GM21576 (cell line): Measurements from ENCODE around the gene E2F1.
A peak's percentile ranks its signal among the peaks of the same experiment; 100 is the strongest.

Source experiments
- ATAC-seq: cut with Tn5 transposase; IDR thresholded peaks from one replicate; pipeline ENCODE4 v1.9.1; 2021; ENCODE audit warnings: mild to moderate bottlenecking, moderate library complexity; ENCODE audit not compliant: unreplicated experiment

The E2F1 gene

DNA sequence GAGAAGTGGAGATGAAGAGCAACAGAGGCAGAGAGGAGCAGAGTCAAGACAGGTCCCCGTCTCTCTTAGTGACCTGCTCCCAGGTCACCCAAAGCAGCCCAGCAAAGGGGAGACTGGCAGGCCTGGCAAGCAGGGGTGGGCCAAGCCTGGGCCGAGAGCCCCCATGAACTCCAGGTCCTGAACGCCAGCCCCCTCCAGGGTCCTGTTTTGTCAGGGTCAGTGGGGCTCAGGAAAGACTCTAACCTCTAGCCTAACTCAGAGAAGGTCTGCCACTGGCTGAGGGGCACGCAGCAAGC lies 13.1 kb downstream of the E2F1 start:
- no peak for ATAC-seq

DNA sequence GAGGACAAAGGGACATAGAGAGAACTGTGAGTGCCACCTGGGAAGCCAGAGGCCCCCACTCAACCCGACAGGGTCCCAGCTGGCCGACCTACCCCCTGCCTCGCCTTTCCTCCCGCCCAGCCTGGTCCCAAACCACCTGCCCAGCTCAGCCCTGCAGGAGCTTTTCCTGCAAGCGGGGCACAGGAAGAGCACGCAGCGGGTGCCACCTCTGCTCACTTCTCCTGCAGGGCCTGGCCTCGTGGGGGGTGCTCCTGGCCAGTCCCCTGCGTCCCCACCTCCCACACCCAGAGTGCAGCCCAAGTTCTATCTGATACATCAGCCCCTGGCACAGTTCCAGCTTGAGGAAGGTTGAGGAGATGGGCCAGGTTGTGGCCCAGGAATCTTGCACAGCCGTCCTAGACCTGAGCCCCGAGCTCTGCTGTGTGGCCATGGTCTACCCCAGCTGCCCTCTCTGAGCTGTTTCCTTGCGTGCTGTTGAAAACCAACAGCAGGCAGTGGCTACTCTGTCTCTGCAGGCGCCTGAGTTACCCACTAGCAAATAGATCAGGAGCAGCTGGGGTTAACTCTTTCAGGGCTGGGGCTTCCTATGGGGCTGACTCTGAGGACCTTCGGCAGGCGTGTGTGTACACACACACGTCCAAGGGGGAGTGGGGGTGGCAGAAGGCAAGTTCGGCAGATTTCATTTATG lies 13.6 kb downstream of the E2F1 start:
- ATAC-seq, result no peak

DNA sequence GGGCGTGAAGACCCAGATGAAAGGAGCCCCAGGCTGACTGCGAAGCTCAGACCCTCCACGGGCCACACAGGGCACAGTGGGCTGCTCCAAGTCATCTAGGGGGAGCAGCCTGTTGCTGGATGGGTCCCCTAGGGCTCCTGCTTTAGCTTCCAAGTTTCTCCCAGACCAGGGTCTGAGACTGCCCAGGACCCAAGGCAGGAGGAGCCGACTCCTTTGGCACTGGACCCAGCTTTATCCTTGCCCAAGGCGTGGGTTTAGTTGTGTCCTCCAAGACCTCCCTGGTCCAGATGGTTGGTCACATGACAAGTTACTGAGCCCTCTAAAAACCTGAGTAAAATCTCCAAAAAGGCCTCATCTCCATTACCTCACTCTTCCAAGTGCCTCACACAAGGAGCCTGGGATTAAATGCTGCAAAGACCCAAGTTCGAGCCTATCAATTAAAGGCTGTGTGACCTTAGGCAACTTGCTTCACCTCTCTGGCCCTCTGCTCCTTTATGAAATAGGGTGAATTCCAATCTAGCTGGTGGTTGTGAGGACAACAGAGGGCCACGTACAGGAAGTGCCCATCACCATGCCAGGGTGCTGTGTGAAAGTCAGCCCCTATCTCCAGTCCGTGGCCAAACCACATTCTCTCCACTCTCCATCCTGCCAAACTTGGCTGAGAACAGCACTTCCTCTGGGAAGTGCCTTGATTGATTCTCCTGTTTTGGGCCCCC lies 14.5 kb downstream of the E2F1 start:
- no peak for ATAC-seq

DNA sequence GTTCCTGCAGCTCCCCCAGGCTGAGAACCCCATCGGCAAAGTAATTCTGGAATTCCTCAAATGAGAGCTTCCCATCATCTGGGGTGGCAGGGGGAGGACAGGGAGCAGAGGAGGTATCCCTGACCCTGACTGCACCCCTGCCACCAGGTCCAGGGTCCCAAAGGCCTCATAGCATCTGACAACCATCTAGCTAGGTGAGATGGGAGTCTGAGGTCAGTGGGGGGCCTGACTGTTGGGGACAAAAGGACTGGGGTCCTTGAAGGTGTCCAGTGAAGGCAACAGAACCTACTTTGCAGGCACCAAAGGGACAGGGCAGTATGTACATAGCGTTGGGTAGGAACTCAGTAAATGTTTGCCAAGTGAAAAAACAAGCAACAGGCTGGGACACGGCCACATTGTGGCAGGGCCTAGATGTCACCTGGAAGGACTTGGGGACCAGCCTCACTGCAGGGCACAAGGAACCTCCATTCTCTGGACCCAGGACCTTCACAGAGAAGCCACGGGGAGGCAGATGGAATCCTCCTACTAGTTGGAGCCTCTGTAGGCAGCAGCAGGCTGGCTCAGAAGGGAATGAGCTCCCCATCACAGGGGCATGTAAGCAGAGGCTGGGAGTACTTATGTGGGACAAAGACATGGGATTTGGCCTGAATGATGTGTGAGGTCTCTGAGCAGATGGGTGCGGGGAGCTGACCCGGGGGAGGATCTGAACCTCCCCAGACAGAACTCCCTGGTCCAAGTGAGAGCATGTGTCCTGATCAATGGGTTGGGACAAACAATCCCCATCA lies 15.3 kb downstream of the E2F1 start:
- no peak for ATAC-seq

DNA sequence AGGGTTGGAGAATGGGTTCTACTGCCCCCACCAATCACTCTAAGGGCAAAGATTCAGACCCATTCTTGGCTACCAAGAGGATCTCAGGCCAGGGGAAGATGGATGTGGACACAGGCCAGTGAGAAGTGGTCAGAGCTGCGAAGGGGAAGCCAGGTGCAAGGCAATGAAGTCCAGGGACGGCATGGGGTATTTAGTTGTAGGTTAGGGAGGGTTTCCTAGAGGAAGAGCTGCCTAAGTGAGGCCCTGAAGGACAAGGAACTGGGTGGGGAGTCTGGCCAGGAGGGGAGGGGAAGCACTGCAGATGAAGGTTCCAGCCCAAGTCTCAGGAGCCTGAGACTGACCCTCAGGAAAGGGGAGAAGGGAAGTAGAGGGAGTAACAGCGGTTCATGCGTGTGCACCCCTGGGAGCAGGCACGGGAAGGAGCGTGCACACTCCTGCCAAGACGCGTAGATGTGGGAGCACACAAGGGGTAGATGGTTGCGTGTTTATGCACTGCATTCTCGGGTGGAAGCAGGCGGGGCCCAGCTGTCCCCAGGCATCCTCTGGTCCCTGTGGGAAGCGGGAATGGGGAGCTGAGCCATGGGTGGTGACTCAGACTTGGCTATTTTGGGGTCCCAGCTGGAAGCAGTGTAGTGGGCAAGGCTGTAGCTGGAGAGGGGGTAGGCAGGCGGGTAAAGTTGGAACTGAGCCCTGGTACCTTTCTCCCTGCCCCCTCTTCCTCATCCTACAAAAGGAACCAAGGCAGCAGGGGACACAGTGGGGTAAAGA lies 16.1 kb downstream of the E2F1 start:
- no peak for ATAC-seq

DNA sequence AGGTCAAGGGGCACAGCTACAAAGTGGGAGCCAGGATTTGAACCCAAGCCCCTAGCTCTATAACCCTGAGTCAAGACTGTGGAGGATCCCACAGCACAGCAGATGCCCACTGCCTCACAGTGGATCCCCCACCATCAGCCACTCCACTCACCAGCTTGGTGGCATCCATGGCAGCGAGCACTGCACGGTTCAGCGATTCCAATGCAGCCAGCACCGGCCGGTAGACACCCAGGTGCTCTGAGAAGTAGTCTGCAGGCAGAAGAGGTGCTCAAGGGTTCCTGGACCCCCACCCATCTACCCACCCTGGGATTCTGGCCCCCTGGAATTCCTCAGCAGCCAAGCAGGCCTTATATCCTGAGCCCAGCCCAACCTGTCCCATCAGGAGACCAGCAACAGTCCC lies 17.0 kb downstream of the E2F1 start:
- ATAC-seq, result no peak

DNA sequence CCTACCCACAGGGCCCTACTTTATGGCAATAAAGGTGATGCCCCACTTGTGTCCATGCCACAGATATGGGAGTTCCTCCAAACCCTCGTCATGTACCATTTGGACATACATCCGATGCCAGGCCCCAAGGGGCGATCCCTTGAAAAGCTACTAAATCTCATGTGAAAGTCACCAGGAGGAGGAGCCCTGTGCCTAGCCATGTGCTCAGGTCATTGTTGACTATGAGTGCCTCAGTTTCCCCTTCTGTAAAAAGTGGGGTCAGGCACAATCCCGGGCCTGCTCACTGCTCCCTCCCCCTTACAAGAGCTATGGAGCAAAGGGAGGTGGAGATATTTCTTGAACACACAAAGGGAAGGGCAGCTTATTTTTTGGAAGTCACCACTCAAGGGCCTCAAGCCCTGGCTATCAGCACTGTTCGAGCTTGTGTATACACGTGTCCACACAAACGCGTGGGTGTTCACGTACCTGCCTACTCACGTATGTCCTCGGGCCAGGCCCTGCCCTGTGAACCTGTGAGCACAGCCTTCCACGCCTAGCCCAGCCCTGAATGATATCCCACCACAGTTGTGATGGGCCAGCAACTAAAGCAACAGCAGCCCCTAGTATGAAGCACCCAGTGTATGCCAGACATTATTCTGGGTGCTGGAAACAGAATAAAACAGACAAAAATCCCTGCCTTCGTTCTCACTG lies 17.6 kb downstream of the E2F1 start:
- no peak for ATAC-seq

DNA sequence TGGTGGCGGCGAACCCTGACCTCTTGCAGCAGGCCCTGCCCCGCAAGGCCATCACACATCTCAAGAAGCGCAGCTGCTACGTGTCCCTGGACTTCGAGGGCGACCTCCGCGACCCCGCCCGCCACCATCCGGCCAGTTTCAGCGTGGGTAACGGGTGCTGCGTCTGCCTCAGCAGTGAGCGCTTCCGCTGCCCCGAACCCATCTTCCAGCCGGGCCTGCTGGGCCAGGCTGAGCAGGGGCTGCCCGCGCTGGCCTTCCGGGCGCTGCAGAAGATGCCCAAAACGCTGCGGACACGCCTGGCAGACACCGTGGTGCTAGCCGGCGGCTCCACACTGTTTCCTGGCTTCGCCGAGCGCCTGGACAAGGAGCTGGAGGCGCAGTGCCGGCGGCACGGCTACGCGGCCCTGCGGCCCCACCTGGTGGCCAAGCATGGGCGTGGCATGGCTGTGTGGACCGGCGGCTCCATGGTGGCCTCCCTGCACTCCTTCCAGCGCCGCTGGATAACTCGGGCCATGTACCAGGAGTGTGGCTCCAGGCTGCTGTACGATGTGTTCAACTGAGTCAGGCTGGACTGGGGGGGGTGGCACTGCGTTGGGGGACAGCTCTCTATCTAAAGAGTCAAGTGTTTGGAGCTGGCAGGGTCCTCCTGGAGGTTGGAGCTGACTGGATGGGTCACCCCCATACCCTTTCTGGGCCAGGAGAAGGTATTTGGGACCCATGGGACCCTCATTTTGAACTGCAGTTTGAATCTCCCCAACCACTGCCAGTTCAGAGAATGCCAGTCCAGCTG lies 18.3 kb downstream of the E2F1 start:
- peak; percentile 34 for ATAC-seq

DNA sequence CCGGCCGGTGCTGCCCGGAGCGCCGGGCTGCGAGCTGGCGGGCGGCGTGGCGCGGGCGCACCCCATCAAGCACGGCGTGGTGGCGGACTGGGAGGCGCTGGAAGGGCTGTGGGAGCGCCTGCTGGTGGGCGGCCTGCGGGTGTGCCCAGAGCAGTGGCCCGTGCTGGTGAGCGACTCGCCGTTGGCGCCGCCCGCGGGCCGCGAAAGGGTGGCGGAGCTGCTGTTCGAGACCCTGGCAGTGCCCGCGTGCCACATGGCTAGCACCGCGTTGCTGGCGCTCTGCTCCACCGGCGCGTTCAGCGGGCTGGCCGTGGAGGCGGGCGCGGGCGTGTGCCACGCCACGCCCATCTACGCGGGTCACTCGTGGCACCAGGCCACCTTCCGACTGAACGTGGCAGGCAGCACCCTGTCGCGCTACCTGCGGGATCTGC lies 18.9 kb downstream of the E2F1 start:
- peak; percentile 3 for ATAC-seq

DNA sequence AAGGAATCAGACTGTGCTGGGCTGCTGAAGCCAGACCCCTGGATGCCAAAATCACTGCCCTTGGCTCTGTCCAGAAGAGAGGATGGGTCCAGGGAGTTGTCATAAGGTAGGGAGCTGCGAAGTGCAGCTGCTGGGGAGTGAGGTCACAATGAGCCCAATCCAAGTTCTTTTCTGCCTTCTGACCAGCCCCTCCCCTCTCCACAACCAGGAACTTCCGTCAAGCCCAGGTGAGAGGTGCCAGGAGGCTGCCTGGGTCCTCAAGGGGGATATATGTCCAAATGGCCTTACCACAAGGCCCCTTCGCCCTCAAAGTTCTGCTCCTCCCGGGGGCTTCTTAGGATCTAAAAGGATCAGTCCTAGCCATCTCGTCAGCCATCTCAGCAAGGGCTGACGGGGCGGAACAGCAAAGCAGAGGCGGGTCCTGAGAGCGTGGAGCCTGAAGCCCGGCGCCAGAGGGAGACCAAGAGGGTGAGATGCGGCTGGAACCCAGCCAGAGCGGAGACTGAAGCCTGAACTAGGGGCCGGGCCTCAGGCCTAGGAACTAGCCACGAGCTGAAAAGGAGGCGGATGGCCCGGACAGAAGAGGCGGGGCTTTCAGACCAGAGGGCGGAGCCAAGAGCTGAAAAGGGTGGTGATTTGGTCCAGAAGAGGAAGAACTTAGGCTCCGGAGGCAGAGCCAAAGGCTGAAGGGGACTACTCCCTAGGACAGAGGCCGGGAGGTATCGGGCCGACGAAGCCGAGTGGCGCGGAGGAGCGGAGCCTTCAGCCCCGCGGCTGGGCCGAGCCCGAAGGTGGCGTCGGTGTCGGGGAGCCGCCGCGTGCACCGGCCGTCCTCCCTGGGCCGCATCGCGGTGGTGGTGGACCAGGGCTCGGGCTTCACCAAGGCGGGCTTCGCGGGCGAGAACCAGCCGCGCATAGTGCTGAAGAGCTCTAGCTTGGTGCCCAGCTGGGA lies 19.6 kb downstream of the E2F1 start, which contains the start of gene ACTL10:
Gene ACTL10, plus strand, starts transcription at position 651 of the 952 bp plus-strand sequence. CDS start 555 bp downstream, outside the sequence.
- peak; percentile 59 for ATAC-seq

DNA sequence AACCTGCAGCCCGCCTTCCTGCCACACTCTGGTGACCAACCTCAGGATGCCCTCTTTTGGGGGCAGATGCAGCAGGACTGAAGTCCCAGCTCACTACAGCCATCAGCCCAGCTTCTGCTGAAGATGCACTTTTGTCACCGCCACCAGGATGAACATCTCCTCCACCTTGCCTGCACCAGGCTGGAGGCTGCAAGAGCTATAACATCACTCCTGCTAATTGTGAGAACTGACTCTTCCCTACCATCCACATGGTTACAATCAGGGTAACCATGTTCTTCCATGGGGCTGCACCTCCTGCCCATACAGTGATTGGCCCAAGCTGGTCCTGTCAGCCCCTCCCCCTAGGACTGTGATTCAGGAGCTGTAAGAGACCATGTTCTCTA lies 21.4 kb downstream of the E2F1 start:
- no peak for ATAC-seq

DNA sequence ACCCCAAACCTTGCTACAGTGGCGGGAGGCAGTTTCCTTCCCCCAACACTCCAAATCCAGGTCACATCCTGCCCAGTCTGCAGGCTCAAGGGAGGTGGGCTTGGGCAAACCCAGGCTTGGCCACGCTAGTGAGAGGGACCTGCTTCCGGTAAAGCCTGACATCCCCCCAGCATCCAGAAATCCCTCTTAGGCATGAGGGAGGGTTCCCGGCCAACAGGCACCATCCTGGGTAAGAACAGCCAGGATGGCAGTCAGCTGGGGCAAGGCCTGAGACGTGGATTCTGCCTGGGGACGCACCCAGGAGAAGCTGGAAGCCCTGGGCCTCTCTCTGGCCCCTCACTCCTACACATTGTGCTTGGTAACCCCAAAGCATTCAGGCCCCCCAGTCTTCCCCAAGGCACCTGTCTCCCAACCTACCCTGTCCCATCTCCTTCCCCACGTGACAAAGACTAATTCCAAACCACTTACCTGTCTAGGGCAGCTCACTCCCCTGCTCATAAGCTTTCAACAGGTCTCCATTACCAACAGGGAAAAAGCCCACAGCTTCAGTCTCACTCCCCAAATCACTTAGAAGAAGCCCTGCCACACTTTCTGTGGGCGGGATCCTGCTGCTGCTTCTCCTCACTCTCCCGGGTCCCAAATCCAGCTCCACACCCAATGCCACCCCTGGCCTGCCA lies 22.0 kb downstream of the E2F1 start:
- ATAC-seq, result no peak

DNA sequence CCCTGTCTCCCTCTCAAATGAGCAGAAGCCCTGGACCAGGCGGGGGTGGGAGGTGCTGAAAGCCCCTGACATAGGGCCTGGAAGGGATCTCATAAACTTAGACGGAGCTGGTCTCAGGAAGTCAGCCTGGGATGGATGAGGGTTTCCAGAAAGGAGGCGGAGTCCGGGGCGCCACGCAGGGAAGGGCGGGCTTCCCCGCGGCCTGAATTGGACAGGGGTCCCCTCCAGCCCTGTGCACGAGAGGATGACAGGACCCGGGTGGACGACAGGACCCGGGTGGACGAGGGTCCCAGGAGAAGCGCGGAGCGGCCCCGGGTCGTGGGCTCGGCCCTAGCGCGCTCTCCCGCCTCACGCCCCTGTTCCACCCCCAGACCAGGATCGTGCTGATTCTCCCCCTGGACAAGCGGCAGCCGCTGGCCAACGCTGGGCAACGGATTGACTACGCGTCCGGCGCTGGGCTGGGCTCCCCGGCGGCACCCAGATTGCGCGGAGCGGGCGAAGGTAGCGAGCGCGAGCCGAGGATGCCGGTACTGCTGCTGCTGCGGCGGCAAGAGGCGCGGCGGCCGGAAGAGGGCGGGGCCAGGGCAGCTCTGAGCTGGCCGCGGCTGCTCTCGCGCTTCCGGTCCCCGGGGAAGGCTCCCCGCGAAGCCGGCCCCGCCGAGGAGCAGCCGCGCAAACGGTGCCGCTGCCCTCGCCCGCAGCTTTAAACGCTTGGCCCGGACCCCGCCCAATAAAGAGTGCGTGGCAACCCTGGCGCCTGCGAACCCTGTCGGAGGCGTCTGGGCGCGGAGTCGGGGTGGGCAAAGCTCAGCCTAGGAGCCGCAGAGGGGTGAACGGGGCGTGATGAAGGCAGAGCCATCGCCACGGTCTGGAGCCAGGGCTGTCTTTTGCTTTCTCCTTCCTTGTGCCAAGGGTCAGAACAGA lies 22.8 kb downstream of the E2F1 start:
- ATAC-seq, result peak; percentile 35

DNA sequence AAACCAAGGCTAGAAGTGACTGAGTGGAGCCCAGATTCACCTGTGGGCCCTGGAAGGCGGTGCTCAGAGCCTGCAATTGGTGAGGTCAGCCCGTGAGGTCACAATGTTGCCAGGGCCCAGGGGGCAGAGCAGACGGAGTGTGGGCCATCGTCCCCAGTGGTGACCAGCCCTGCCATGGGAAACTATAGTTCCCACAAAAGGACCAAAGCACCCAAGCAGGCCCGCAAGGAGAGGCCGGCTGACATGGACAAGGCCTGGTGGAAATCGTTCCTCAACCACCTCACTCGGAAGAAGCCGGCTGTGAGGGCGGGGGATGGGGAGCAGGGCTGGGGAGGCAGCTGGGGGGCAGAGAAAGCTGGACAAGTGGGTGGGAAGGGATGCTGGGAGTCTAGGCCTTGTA lies 24.0 kb downstream of the E2F1 start, which contains the start of gene C20orf144:
Gene C20orf144, plus strand, starts transcription at position 156 of the 400 bp plus-strand sequence. Its CDS starts 19 bp downstream, at position 175.
- ATAC-seq, result no peak

DNA sequence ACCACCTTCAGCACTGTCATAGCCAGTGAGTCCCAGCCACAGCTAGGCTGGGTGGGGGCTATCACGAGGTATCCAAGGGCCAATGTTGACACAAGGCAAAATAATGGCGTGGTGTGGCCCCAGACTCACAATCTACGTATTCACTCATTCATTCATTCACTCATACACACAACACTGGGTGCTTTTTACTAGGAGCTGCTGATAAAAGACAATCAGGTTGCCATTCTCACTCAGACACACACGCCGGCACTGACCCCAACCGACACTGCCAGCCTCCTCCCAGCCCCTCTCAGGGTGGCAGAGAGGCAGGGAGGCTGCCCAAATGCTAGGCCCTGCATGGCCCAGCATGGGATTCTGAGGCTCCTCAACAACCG lies 25.5 kb downstream of the E2F1 start:
- no peak for ATAC-seq

DNA sequence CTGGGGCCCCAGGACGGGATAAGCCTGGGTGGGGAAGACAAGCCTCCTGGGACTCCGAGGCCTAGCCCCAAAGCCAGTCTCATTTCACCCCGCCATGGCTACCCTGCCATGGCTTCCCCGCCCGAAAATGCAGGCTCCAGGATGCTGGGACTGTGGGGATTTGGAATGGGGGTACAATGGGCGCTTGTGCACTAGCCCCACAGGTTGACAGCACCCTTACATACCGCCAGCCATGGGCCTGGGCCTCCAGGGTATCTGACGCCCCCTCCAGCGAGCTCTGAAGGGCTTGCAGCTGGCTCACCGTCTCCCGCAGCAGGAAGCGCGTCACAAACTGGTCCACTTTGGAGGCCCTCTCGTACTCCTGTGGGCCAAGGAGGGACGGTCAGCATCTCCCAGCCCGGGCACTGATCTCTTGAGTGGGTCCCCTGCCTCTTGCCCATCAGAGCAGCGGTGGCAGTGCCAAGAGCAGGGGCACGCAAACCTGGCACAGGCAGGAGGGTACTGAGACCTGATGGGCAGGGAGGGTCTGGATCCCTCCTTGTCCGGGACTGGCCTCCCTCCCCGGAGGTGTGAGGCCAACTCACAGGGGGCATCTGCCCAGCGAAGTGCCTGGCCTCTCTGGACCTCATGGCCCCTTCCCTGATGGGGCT lies 26.0 kb downstream of the E2F1 start:
- no peak for ATAC-seq
